Esophagus squamous epithelium (tissue), 5 donors: ENCODE results near the gene STAMBPL1. TPM values are rescaled to one million over a fixed set of nuclear protein-coding genes. Genes with fewer than 3 reads are reported as not detected.
A peak's percentile ranks its signal among the peaks of the same experiment; 100 is the strongest.

Source experiments
- DNase-seq: peaks from one replicate; lab custom pipeline; 2025; lab: John Stamatoyannopoulos, UW
- H3K27ac ChIP-seq, 4 donors: fragments of 200-600 bp; sonication (generic); one replicate each; pipeline ENCODE4 v1.5.1; 2016 to 2019; ENCODE audit warnings: mild to moderate bottlenecking in 1 of 4
- H3K27me3 ChIP-seq, 4 donors: fragments of 200-600 bp; sonication (generic); 1 replicate in 3 of 4; 2 replicates in 1 of 4; pipeline versions ENCODE4 v1.5.1 to v1.6.0; 2017 to 2021; ENCODE audit warnings: antibody characterized with exemption in 1 of 4
- H3K36me3 ChIP-seq, 3 donors: fragments of 200-600 bp; sonication (generic); one replicate each; pipeline ENCODE4 v1.5.1; 2016 to 2019
- H3K4me1 ChIP-seq, 3 donors: fragments of 200-600 bp; sonication (generic); one replicate each; pipeline ENCODE4 v1.5.1; 2017 to 2019
- H3K4me3 ChIP-seq, 4 donors: fragments of 200-600 bp; sonication (generic); 1 replicate in 3 of 4; 2 replicates in 1 of 4; pipeline ENCODE4 v1.5.1; 2016 to 2019; ENCODE audit warnings: mild to moderate bottlenecking in 2 of 4, moderate library complexity in 1 of 4
- H3K9me3 ChIP-seq, 3 donors: fragments of 200-600 bp; sonication (generic); one replicate each; pipeline ENCODE4 v1.5.1; 2016 to 2019
- POLR2A ChIP-seq, 4 donors: fragments of 450-650 bp; IDR thresholded peaks; one replicate each; pipeline ENCODE4 v1.6.1; 2017; ENCODE audit warnings: antibody characterized with exemption in 4 of 4, mild to moderate bottlenecking in 4 of 4, moderate library complexity in 3 of 4
- WGBS, 2 donors: methylation state at CpG; one replicate each; pipeline ENCODE4 v1.1.5; 2018; 5-methylcytosine and 5-hydroxymethylcytosine counted together
- intact Hi-C: fragments of 100-400 bp; cut with DNase I; formaldehyde crosslinking; loops from one replicate; pipeline ENCODE4 v1.15.0; 2022
- total RNA-seq, 4 donors: library from RNA; depleted of rRNA; stranded (reverse); fragments of >200 nt; gene quantifications; one replicate each; pipeline ENCODE4 v1.1.0, GENCODE V29; 2016
- TF ChIP-seq, protein P1 (sequence below), 6 experiments: fragments of 450-650 bp in 4 of 6; fragments of 200-600 bp in 2 of 6; sonication (generic) in 2 of 6; IDR thresholded peaks; one replicate each; pipeline ENCODE4 v1.5.1; 2016 to 2019; ENCODE audit warnings: antibody characterized with exemption in 6 of 6, mild to moderate bottlenecking in 4 of 6, moderate library complexity in 4 of 6
- donor health status: DM: yes; HTN: yes; CAD: no.

STAMBPL1 gene
- total RNA-seq, 4 donors from 2014 or later, result 3.5 to 21.0 (median 7.6) TPM

DNA sequence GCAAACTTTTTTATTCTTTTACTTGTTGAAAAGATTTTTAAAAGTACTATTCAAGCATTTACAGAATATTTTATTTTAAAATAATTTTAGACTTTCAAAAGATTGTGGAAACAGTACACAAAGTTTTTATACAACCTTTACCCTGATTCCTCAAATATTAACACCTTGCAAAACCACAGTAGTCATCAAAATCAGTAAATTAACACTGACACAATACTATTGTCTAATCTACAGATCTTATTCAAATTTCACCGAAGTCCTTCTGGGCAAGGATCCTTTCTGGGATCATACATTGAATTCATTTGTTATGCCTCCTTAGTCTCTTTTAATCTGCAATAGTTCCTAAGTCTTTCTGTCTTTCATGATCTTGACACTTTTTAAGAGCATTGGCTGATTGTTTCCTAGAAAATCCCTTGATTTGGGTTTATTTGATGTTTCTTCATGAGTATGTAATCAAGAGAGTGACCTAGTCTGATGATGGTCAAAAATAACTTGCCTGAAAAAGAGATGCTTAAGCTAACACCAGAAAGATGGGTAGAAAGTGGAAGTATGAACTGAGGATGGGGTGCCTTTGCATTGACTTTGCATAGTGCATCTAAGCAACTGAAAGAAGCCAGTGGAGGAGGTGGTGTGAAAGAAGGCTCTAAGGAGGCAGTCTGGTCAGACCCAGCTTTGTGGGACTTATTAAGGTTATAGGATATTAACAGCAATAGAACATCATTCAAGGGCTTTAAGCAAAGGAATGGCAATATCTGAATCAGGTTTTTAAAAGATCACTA, 9.7 kb downstream of the STAMBPL1 start:
- peaks cover 0 to 21% (median 0%) of the 10 kb centered on the region in 3 donors for H3K4me1 ChIP-seq
- H3K27me3 ChIP-seq, result no peaks in the 10 kb centered on the region
- H3K9me3 ChIP-seq, result no peaks in the 10 kb centered on the region
- TF ChIP-seq, protein P1, sequence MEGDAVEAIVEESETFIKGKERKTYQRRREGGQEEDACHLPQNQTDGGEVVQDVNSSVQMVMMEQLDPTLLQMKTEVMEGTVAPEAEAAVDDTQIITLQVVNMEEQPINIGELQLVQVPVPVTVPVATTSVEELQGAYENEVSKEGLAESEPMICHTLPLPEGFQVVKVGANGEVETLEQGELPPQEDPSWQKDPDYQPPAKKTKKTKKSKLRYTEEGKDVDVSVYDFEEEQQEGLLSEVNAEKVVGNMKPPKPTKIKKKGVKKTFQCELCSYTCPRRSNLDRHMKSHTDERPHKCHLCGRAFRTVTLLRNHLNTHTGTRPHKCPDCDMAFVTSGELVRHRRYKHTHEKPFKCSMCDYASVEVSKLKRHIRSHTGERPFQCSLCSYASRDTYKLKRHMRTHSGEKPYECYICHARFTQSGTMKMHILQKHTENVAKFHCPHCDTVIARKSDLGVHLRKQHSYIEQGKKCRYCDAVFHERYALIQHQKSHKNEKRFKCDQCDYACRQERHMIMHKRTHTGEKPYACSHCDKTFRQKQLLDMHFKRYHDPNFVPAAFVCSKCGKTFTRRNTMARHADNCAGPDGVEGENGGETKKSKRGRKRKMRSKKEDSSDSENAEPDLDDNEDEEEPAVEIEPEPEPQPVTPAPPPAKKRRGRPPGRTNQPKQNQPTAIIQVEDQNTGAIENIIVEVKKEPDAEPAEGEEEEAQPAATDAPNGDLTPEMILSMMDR (IDR thresholded peaks at IDR 0.05), result no peak
- no peak for TF ChIP-seq POLR2A (IDR thresholded peaks at IDR 0.05)
- no peaks in the 10 kb centered on the region for H3K36me3 ChIP-seq
- intact Hi-C loops, result no loop called here
- no peak overlapping the region for H3K4me3 ChIP-seq
- 82 to 85% methylated on average over 1 of the region's 1 CpG for WGBS, 2 donors
- H3K27ac ChIP-seq, result no peak overlapping the region
- DNase-seq, result no peak

DNA sequence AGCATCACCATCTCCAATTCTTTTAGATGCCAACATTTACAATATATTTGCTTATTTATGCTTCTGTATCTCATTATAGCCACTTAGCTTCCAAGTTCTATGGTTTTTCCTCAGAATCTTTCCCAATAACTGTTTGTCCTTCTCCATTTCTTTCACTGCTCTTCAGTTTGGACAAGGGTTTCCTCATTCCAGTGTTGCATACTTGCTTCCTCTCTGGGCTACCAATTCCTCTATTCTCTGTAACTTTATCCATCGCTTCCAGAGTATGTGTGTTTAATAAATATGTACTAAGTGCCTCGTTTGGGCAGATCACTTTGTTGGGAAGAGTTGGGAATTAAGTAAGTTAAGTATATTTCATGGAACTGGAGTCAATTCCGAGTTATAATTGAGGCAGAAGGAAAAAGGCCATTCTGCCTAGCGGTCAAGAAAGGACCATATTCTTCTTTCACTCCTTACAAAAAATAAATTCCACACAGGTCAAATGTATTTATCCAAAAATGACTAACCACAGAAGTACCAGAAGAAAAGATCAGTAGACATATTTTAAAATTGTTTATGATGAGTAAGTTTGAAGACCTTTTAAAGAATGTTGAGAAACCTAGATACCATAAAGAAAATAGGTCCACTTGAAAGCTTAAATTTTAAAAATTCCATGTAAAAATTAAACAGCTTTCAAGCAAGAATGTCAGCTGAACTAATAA, 10.8 kb downstream of the STAMBPL1 start:
- 89 to 90% methylated on average over 4 of the region's 4 CpGs for WGBS, 2 donors
- TF ChIP-seq POLR2A (IDR thresholded peaks at IDR 0.05), result no peak
- no peak for DNase-seq
- intact Hi-C loops, result no loop called here
- no peaks in the 10 kb centered on the region for H3K36me3 ChIP-seq
- no peak overlapping the region for H3K4me3 ChIP-seq
- H3K9me3 ChIP-seq, result no peaks in the 10 kb centered on the region
- H3K27ac ChIP-seq, result no peak overlapping the region
- peaks cover 0 to 16% (median 0%) of the 10 kb centered on the region in 3 donors for H3K4me1 ChIP-seq
- H3K27me3 ChIP-seq, result no peaks in the 10 kb centered on the region

DNA sequence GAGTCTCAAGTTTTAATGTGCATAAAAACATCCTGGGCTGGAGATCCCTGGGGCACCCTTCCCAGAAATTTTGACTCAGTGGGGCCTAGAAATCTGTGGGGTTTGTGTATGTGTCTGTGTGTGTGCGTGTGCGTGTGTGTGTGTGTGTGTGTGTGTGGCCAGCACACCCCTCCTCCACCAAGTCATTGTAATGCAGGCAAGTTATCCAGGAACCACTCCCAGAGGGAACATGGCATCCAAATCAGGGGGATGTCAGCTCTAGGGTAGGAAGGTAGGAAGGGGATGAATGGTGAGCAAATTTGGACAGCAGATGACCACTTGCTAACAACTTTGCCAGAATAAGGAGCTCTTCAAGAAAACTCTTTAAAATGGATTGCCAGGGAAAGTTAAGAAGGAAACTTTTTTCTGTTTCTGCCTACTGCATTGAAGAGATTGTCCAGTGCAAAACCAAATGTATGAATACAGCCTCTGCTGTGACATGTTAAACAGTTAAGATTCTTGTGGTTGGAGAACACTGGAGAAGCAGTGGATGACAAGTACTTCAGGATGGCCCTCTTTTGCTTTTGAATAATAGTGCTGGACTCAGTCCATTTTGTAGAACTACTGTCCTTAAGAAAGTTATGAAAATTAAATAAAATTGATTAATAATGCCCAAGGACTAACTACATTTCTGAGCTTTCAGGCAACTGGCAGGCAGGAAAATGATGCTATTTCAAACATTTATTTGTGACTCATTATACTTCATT, 12.3 kb downstream of the STAMBPL1 start:
- TF ChIP-seq, protein P1 (IDR thresholded peaks at IDR 0.05), result no peak
- TF ChIP-seq POLR2A (IDR thresholded peaks at IDR 0.05), result no peak
- no peak for DNase-seq
- H3K27ac ChIP-seq, result peak overlapping the region in 1 of 4 donors; percentile 27
- 79 to 86% methylated on average over 2 of the region's 2 CpGs for WGBS, 2 donors
- H3K27me3 ChIP-seq, result no peaks in the 10 kb centered on the region
- no peak overlapping the region for H3K4me3 ChIP-seq
- H3K4me1 ChIP-seq, result peaks cover 0 to 29% (median 5%) of the 10 kb centered on the region in 3 donors
- intact Hi-C loops, result no loop called here
- H3K36me3 ChIP-seq, result no peaks in the 10 kb centered on the region
- no peaks in the 10 kb centered on the region for H3K9me3 ChIP-seq

DNA sequence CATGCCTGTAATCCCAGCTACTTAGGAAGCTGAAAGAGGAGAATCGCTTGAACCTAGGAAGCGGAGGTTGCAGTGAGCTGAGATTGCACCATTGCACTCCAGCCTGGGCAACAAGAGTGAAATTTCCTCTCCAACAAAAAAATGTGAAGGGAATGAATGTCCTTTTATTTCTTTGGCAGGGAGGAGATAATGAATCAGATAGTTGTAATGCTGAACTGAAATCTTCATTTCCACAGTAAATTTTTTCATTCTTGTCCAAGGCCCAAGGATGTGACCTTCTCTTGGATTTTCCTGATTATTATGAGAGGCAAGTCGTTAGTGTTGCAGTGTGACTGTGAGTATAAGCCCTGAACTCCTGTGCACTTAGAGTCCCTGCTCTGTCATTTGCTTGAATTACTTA, 13.6 kb downstream of the STAMBPL1 start:
- intact Hi-C loops, result no loop called here
- no peaks in the 10 kb centered on the region for H3K27me3 ChIP-seq
- WGBS, 2 donors, result 55 to 67% methylated on average over 3 of the region's 3 CpGs
- no peak overlapping the region for H3K4me3 ChIP-seq
- H3K36me3 ChIP-seq, result no peaks in the 10 kb centered on the region
- no peaks in the 10 kb centered on the region for H3K9me3 ChIP-seq
- TF ChIP-seq, protein P1 (IDR thresholded peaks at IDR 0.05), result no peak
- no peak for TF ChIP-seq POLR2A (IDR thresholded peaks at IDR 0.05)
- peak overlapping the region in 2 of 4 donors; percentile 14 to 27 for H3K27ac ChIP-seq
- DNase-seq, result no peak
- H3K4me1 ChIP-seq, result peaks cover 0 to 41% (median 14%) of the 10 kb centered on the region in 3 donors

DNA sequence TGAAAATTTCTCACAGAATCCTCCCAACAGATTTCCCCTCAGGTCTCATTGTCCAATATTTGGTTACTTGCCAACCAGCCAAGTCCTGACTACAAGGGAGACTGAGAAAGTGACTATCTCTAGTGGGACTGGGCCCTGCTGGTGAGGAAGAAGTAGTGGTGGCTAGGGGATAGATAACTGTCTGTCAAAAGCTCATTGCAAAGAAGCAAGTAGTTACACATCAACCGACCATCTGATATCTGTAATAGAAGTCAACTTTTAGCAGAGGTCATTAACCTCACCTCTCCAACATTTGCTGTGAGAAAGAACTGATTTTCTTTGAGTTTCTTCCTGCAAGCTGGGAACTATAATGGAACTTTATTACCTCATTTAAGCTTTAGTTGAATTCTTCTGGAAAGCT, 15.2 kb downstream of the STAMBPL1 start:
- intact Hi-C loops, result no loop called here
- no peak for TF ChIP-seq POLR2A (IDR thresholded peaks at IDR 0.05)
- TF ChIP-seq, protein P1 (IDR thresholded peaks at IDR 0.05), result no peak
- WGBS, 2 donors, result 80 to 100% methylated on average over 1 of the region's 1 CpG

More for the DNA sequence above, 15.2 kb downstream of the STAMBPL1 start:
- no peaks in the 10 kb centered on the region for H3K9me3 ChIP-seq
- H3K4me1 ChIP-seq, result peaks cover 0 to 57% (median 27%) of the 10 kb centered on the region in 3 donors
- H3K27me3 ChIP-seq, result no peaks in the 10 kb centered on the region
- no peaks in the 10 kb centered on the region for H3K36me3 ChIP-seq
- H3K4me3 ChIP-seq, result no peak overlapping the region
- DNase-seq, result no peak
- H3K27ac ChIP-seq, result peak overlapping the region in 1 of 4 donors; percentile 36
